HG02840 (cell line): Measurements from ENCODE around the gene NOX3.
"Not testable (repeated sequence)": the region's sequence is repeated elsewhere in the genome, so short reads cannot be mapped to it uniquely, and the experiment has no call there.

ENCODE experiments used
- ATAC-seq: cut with Tn5 transposase; IDR thresholded peaks from one replicate; pipeline ENCODE4 v1.9.1; 2021; ENCODE audit warnings: mild to moderate bottlenecking, moderate library complexity, moderate number of reproducible peaks; ENCODE audit not compliant: unreplicated experiment, low FRiP score

The NOX3 gene

DNA sequence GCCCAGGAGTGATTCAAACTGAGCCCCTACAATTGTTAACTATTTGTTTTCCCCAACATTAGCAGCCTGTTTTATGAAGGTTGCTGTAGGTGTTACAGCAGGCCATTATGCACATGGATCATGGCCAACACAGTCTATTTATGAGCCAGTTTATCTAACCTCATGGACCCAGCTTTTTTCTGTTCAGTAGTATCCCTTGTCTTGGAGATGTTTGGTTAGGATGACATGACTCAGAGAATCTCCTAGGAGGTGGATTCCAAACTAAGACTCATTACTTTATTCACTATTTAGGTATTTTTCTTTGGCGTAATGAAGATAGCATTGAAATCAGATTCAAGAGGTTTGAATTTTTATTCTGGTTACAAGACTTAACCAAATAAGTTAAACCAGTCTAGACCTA is 78.6 kb downstream of the NOX3 start:
- ATAC-seq = no peak

DNA sequence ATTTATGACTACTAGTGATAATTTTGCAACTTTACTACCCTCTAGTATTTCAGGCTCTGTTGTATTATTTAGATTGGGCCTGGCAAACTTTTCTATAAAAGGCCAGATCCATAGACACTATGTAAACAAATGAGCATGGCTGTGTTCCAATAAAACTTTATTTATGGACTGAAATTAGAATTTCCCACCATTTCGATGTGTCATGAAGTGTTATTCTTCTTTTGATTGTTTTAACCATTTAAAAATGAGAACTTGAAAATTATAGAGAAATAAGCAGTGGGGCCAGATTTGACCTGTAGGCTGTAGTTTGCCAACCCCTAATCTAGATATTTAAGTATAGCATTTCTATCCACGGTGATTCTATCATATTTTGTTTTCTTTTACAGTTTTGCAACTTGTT is 79.8 kb downstream of the NOX3 start:
- no peak for ATAC-seq

DNA sequence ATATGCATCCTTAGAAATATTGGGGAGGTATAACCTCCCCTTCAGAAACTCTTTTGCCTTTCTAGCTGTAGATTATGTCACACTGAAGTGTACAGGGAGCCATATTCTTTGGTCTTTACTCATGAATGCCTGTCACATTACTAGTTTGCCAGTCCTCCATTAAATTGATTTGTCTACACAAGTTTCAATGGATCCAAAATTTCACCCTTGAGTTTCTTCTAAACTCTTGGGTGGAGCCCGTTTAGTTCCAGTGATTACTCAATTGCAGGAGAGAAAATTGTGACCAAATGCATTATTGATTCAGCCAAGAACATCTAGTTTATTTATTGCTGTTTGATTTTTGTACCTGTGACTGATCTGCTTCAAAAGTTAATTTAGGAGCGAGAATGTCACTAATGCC is 81.0 kb downstream of the NOX3 start:
- ATAC-seq = no peak

DNA sequence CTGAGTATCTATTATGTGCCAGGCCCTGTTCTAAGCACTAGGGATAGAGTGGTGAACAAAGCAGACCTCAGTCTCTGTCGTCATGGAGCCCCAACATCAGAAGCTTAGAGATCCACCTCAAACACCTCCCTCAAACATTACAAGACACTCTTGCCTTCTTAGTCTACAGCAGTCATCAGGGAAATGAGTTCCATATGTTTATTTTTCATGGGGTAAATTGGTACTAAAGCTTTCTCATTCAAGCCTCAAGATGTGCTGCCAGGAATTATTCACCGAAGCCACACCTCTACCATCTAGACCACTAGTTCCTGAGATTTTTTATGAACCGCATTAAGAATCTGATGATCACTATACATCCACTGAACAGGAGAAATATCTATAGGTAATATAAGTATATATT is 82.4 kb downstream of the NOX3 start:
- no peak for ATAC-seq

DNA sequence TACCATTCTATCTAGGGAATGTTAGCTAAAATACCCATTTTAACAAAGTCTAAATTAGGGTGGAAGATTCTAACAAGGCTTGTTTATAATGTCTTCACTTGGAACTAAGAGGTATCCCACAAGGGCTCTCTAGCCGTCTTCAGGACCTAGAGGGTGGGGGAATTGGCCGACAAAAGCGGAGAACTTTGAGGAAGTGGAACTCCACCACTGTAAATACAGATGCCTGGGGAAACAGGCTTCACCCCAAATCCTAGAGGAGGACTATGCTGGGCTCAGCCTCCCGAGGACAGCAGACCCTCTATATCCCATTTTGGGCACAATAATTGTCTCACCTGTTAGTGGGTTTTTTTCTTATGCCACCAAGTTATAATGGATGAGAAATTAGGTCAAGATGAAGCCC is 83.4 kb downstream of the NOX3 start:
- no peak for ATAC-seq

DNA sequence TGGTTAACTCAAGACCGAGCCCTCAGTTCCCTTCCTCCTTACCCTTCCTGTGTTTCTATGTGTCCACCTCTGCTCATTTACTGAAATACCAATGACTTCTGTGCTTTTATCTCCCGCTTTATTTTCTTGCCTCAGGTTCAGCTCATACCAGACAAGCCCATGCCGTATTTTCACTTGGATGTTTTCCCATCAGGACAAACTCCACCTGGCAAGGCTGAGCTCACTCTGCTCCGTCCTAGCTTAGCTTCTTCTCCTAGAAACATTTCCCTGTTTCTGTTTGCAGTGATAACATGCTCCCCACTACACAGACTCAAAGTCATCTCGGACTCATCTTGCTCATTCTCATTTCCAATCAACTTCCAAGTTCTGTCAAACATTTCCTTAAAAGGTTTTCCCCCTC is 84.4 kb downstream of the NOX3 start:
- ATAC-seq = no peak

DNA sequence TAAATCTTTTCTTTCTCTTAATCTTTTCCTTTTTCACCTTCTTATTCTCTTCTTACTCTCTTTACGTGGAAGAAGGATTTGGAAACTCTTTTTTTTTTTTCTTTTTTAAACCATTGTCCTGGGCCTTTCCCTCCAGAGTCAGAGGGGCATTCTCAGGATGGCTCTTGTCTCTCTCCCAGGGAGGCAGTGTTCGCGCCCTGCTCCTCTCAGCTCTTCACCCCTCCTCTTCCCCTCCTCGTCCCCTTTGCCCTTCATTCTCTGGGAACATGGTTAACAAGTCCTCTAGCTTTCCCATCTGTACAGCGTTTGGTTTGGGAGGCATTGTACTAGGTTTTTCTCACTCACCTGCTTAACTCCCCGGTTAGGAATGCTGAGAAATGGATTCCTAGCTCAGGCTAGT is 89.3 kb downstream of the NOX3 start:
- no peak for ATAC-seq

DNA sequence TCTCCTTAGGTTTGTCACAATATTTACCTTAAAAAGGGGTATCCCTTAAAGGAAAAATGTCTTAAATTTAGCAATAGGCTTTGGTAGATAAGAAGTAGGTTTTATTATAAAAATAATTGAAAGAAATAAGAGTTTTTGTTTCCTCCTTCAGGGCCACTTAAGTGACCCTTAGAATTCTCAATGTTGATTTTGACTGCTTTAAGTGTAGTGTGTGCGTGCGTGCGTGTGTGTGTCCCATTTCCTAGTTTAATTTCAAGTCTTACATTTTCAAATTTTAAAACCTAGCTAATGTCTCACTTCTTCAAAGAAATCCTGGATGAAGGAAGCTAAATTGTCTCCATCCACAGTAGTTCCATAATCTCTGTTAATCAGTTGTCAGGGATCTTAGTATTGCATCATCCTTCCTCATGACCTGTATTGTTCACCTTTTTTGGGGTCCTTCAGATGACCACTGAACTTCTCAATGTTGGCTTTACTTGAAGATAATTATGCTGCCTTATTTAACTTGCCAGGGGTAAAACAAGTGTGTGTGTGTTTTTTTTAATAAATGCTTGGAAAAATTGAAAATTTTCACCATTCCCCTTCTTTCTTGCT is 90.7 kb downstream of the NOX3 start:
- no peak for ATAC-seq

DNA sequence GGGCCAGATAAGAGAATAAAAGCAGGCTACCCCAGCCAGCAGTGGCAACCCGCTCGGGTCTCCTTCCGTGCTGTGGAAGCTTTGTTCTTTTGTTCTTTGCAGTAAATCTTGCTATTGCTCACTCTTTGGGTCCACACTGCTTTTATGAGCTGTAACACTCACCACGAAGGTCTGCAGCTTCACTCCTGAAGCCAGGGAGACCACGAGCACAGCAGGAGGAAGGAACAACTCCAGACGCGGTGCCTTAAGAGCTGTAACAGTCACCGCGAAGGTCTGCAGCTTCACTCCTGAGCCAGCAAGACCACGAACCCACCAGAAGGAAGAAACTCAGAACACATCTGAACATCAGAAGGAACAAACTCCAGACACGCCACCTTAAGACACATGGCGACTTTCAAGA is 91.6 kb downstream of the NOX3 start:
- not testable (repeated sequence) for ATAC-seq

DNA sequence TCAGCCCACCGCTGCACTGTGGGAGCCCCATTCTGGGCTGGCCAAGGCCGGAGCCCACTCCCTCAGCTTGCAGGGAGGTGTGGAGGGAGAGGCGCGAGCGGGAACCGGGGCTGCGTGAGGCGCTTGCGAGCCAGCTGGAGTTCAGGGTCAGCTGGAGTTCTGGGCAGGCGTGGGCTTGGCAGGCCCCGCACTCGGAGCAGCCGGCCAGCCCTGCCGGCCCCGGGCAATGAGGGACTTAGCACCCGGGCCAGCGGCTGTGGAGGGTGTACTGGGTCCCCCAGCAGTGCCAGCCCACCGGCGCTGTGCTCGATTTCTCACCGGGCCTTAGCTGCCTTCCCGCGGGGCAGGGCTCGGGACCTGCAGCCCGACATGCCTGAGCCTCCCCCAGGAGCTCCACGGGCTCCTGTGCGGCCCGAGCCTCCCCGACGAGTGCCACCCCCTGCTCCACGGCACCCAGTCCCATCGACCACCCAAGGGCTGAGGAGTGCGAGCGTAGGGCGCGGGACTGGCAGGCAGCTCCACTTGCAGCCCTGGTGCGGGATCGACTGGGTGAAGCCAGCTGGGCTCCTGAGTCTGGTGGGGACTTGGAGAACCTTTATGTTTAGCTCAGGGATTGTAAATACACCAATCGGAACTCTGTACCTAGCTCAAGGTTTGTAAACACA is 92.5 kb downstream of the NOX3 start:
- not testable (repeated sequence) for ATAC-seq

DNA sequence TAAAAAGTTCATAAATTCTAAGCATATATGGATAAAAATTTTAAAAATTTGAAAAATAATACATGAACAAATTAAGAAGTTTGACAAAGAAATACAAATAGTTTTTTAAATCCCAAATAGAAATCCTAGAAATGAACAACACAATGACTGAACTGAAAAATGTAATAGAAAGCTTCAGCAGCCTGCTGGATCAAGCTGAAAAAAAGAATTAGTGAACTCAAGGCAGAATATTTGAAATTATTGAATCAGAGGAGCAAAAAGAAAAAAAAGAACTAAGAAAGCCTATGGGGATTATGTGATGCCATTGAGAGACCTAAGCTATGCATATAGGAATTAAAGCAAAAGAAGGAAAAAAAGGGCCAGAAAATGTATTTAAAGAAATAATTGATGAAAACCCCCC is 101.5 kb downstream of the NOX3 start:
- no peak for ATAC-seq

DNA sequence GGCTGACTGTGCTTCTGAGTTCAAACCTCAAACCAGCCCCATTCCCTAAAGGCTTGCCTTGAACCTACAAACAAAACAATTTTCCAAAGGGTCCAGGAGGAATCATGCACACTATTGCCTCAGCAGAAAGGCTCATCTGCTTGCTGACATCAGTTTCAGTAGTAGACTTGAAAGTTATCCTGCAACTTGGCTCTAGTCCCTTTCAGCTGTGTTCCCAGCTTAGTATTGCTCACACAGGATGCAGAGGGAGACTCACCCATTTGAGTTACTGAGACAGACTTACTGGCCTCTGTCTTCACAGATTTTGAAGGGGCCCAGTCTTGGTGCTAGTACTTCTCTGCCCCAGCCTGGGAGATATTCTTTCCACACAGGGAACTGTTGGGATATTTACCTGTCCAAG is 102.8 kb downstream of the NOX3 start:
- ATAC-seq = no peak

DNA sequence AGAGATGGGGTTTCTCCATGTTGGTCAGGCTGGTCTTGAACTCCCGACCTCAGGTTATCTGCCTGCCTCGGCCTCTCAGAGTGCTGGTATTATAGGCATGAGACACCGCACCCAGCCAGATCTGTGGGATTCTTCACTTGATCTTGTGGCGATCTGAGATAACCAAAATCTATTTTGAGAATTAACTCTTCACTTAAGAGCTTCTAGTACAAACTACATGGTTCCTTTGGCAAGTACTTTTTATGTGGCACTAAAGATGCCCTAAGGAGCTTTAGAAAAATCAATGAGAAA is 103.6 kb downstream of the NOX3 start:
- ATAC-seq = no peak

DNA sequence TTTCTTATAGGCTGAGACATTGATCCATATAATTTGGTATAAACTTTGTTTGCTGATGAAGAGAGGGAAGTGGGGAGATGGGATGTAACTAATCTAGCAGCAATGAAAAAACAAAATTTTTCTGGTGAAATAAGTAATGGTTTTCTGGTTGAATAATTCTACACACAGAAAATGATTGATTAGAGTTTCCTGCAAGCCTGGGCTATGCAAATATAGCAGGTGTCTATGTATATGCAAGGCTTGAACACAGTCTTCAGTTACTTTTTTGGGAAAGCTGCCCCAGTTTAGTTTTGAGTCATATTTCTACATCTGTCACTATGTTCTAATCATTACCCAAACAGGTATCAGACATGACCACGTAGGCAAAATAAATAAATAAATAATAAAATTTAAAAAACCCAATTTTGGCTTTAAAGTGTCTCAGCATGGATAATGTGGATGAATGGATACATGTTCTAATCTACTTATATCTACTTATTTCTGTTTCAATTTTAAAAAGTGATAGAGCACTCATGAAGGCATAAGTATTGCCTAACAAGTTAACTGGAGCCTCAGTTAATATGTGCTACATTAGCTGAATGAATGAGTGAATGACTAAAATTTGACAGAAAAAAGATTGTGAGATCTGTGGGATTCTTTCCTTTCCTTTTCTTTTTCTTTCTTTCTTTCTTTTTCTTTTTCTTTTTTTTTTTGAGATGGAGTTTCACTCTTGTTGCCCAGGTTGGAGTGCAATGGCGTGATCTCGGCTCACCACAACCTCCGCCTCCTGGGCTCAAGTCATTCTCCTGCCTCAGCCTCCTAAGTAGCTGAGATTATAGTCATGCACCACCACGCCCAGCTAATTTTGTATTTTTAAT is 104.1 kb downstream of the NOX3 start:
- peak; percentile 97 for ATAC-seq

DNA sequence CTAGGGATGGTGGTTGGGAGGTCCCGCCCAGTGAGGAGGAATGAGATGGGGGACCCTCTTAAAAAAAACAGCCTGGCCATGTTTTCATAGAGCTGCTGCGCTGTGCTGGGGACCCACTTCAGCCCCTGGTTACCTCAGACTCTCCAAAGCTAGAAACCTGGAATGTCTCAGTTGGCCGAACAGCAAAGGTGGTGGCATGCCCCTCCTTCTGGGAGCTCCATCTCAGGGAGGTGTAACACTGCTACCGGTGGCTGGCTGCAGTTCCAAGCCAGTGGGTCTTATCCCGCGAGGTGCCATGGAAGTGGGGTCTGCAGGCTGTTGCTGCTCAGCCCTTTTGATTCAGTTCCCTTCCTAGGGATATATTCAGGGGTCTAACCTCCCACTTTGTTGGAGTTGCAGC is 105.7 kb downstream of the NOX3 start:
- ATAC-seq = no peak

DNA sequence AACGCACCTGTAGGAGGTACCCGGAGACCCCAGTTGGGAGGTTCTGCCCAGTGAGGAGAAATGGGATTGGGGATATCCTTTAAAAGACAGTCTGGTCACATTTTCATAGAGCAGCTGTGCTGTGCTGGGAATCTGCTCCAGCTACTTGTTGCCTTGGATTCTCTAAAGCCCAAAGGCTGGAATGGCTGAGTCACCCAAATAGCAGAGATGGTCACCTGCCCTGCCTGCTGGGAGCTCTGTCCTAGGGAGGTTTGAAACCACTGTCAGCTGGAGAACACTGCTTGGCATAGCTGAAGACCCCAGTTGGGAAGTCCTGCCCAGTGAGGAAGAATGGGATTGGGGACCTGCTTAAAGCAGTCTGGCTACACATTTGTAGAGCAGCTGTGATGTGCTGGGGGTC is 106.5 kb downstream of the NOX3 start:
- ATAC-seq = no peak

DNA sequence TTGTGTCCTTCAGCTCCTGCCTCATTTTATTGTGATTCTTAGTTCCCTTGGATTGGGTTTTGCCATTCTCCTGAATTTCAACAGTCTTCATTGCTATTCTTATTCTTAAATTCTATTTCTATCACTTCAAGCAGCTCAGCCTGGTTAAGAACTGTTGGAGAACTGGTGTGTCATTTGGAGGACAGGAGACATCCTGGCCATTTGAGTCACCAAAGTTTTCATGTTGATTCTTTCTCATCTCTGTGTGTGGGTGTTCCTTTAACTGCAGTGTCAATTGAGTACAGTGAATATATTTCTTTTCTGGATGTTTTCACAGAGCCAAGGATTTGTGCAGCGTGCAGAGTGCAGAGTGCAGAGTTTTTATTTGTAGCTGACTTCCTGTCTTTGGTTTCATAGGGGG is 107.8 kb downstream of the NOX3 start:
- no peak for ATAC-seq

DNA sequence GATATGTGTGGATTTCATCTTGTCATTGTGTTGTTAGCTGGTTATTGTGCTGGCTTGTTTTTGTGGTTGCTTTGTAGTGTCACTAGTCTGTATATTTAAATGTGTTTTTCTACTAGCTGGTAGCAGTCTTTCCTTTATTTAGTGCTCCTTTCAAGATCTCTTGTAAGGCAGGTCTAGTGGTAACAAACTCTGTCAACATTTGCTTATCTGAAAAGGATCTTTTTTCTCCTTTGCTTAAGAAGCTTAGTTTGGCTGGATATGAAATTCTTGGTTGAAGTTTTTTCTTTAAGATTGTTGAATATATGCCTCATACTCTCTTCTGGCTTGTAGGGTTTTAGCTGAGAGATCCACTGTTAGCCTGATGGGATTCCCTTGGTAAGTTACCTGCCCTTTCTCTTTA is 108.7 kb downstream of the NOX3 start:
- ATAC-seq = no peak
